HCT116 (cell line): ENCODE measurements around the gene KLK13. TPM values are rescaled to one million over a fixed set of nuclear protein-coding genes. Genes with fewer than 3 reads are reported as not detected.

Experiments
- ATAC-seq: fragments of 200-7000 bp; cut with Tn5 transposase; 2 replicates; pipeline ENCODE4 v1.9.1; 2020; ENCODE audit warnings: mild to moderate bottlenecking, moderate library complexity
- BruUV-seq: library from RNA; stranded (reverse); fragments of 400-500 nt; replicated peaks from 2 replicates; lab custom pipeline; 2021; lab: Mats Ljungman, UMichigan
- CTCF ChIA-PET: fragments of 300-600 bp; sonication (Branson Sonifier 250); formaldehyde crosslinking; loops from one replicate; lab custom pipeline; 2021; ENCODE audit warnings: antibody characterized with exemption; lab: Charles Lee
- POLR2A ChIA-PET: fragments of 300-600, 350-600 bp; sonication (Branson Sonifier 250); formaldehyde crosslinking; loops from one replicate; lab custom pipeline; 2021; ENCODE audit warnings: antibody characterized with exemption; lab: Charles Lee
- RAD21 ChIA-PET, 2 experiments: fragments of 300-600 bp; sonication (Branson Sonifier 250); formaldehyde crosslinking; loops; one replicate each; lab custom pipeline; 2023; ENCODE audit warnings: low total read pairs in 2 of 2; ENCODE audit not compliant: uncharacterized antibody in 2 of 2, unreplicated experiment in 2 of 2, low non-redundant PET in 1 of 2; lab: Charles Lee
- DNase-seq: peaks from one replicate; pipeline ENCODE4 v3.0.0-alpha.2; 2010; ENCODE audit warnings: low read depth, low spot score
- H2AFZ ChIP-seq: fragments of 200-600 bp; shearing (Covaris generic), sonication (generic); 2 replicates; pipeline ENCODE4 v1.6.1; 2017; ENCODE audit warnings: low read depth, mixed run types, mixed read lengths, antibody characterized with exemption, low read length; ENCODE audit not compliant: poor library complexity, severe bottlenecking
- H3K27ac ChIP-seq: 2 replicates; pipeline ENCODE4 v1.5.1; 2012; ENCODE audit warnings: low read depth, low read length
- H3K27me3 ChIP-seq: fragments of 200-600 bp; sonication (generic); 2 replicates; pipeline ENCODE4 v1.6.1; 2016; ENCODE audit warnings: mixed run types, low read length, mixed read lengths; ENCODE audit not compliant: insufficient read depth
- H3K36me3 ChIP-seq, 2 experiments: fragments of 200-500 bp in 1 of 2; fragments of 200-600 bp in 1 of 2; sonication (Bioruptor generic) in 1 of 2; sonication (generic) in 1 of 2; 2 replicates each; pipeline versions ENCODE4 v1.5.1 to v1.6.1; 2014 to 2016; ENCODE audit warnings: low read length in 2 of 2, inconsistent platforms in 1 of 2, mixed read lengths in 1 of 2, mixed run types in 1 of 2; ENCODE audit not compliant: insufficient read depth in 2 of 2, control insufficient read depth in 1 of 2
- H3K4me1 ChIP-seq, 2 experiments: fragments of 200-600 bp in 1 of 2; sonication (generic) in 1 of 2; 2 replicates each; pipeline versions ENCODE4 v1.5.1 to v1.6.1; 2012 to 2017; ENCODE audit warnings: low read length in 2 of 2, inconsistent platforms in 1 of 2, mild to moderate bottlenecking in 1 of 2, mixed read lengths in 1 of 2, mixed run types in 1 of 2, moderate library complexity in 1 of 2; ENCODE audit not compliant: insufficient read depth in 2 of 2, control insufficient read depth in 1 of 2
- H3K4me2 ChIP-seq: fragments of 200-600 bp; sonication (generic); 2 replicates; pipeline ENCODE4 v1.6.1; 2017; ENCODE audit warnings: mixed run types, low read length, mixed read lengths
- H3K4me3 ChIP-seq, 2 experiments: fragments of 200-600 bp in 1 of 2; sonication (generic) in 1 of 2; replicated peaks in 1 of 2; 2 replicates each; pipeline ENCODE4 v1.5.1; 2011 to 2016; ENCODE audit warnings: low read length in 2 of 2, control low read depth in 1 of 2, low read depth in 1 of 2, mild to moderate bottlenecking in 1 of 2, mixed read lengths in 1 of 2, mixed run types in 1 of 2
- H3K79me2 ChIP-seq: fragments of 200-600 bp; sonication (generic); 2 replicates; pipeline ENCODE4 v1.6.1; 2017; ENCODE audit warnings: mild to moderate bottlenecking, mixed run types, low read length, moderate library complexity, mixed read lengths; ENCODE audit not compliant: insufficient read depth
- H3K9ac ChIP-seq: fragments of 200-600 bp; sonication (generic); 2 replicates; pipeline ENCODE4 v1.6.1; 2016; ENCODE audit warnings: low read length, mixed read lengths
- H3K9me2 ChIP-seq: fragments of 200-600 bp; sonication (generic), shearing (Covaris generic); 2 replicates; pipeline ENCODE4 v1.6.1; 2017; ENCODE audit warnings: mixed run types, mild to moderate bottlenecking, moderate library complexity; ENCODE audit not compliant: insufficient read depth
- H3K9me3 ChIP-seq, 2 experiments: fragments of 200-500 bp in 1 of 2; fragments of 200-600 bp in 1 of 2; sonication (Bioruptor generic) in 1 of 2; sonication (generic) in 1 of 2; 2 replicates each; pipeline ENCODE4 v1.6.1; 2014 to 2017; ENCODE audit warnings: low read length in 2 of 2, mixed read lengths in 2 of 2, inconsistent platforms in 1 of 2, low read depth in 1 of 2, mild to moderate bottlenecking in 1 of 2, mixed run types in 1 of 2, moderate library complexity in 1 of 2; ENCODE audit not compliant: control insufficient read depth in 1 of 2, insufficient read depth in 1 of 2
- H4K20me1 ChIP-seq: fragments of 200-600 bp; sonication (generic), shearing (Covaris generic); 2 replicates; pipeline ENCODE4 v1.6.1; 2017; ENCODE audit warnings: mixed run types, mild to moderate bottlenecking, moderate library complexity; ENCODE audit not compliant: insufficient read depth
- CBX3 ChIP-seq: IDR thresholded peaks from 2 replicates; pipeline ENCODE4 v1.6.1; 2012; ENCODE audit warnings: low read depth
- CEBPB ChIP-seq: IDR thresholded peaks from 2 replicates; pipeline ENCODE4 v1.6.1; 2012; ENCODE audit warnings: low read depth
- ELF1 ChIP-seq: IDR thresholded peaks from 2 replicates; pipeline ENCODE4 v1.6.1; 2012; ENCODE audit warnings: low read depth, borderline replicate concordance
- EZH2 ChIP-seq: fragments of 200-600 bp; sonication (generic); IDR thresholded peaks from 2 replicates; pipeline ENCODE4 v1.6.1; 2017; ENCODE audit warnings: antibody characterized with exemption, mixed run types
- MAX ChIP-seq: IDR thresholded peaks from 2 replicates; pipeline ENCODE4 v1.6.1; 2012
- POLR2A ChIP-seq: IDR thresholded peaks from 2 replicates; pipeline ENCODE4 v1.7.0; 2011; ENCODE audit warnings: borderline replicate concordance; ENCODE audit not compliant: insufficient read depth, insufficient read length; ENCODE audit errors: extremely low read depth
- REST ChIP-seq: IDR thresholded peaks from 2 replicates; pipeline ENCODE4 v1.6.1; 2012; ENCODE audit warnings: low read depth
- SP1 ChIP-seq: IDR thresholded peaks from 2 replicates; pipeline ENCODE4 v1.6.1; 2012; ENCODE audit warnings: low read depth
- SRF ChIP-seq: IDR thresholded peaks from 2 replicates; pipeline ENCODE4 v1.6.1; 2012; ENCODE audit warnings: low read depth
- TCF7L2 ChIP-seq: IDR thresholded peaks from 2 replicates; pipeline ENCODE4 v1.7.0; 2011; ENCODE audit warnings: borderline replicate concordance, inconsistent platforms; ENCODE audit not compliant: insufficient read depth, insufficient read length; ENCODE audit errors: extremely low read depth
- ZBTB33 ChIP-seq: IDR thresholded peaks from 2 replicates; pipeline ENCODE4 v1.6.1; 2011; ENCODE audit warnings: mild to moderate bottlenecking, low read length, moderate library complexity; ENCODE audit not compliant: insufficient replicate concordance; ENCODE audit errors: extremely low read depth
- ZFX ChIP-seq: fragments of 450-650 bp; IDR thresholded peaks from 2 replicates; pipeline ENCODE4 v1.6.1; 2017
- intact Hi-C: fragments of 100-400 bp; cut with micrococcal nuclease; formaldehyde crosslinking; loops from 2 replicates; pipeline ENCODE4 v1.10.0; 2022
- total RNA-seq: library from RNA; stranded (reverse); gene quantifications from one replicate; pipeline ENCODE4 v1.2.1, GENCODE V29; 2021; ENCODE audit not compliant: unreplicated experiment

KLK13 gene
- total RNA-seq, 1 experiment from 2014 or later, result 3.2 TPM

- Histone ChIP-seq H3K36me3 (no peaks in the 10 kb centered on the region), H3K9me2 (no peaks in the 10 kb centered on the region), H3K79me2 (no peaks in the 10 kb centered on the region), H3K9ac (no peak overlapping the region), H4K20me1 (no peaks in the 10 kb centered on the region), H3K4me2 (no peak overlapping the region), H2AFZ (no peak overlapping the region), H3K27me3 (no peaks in the 10 kb centered on the region), H3K9me3 (no peaks in the 10 kb centered on the region), H3K4me1 (peaks cover 8 to 58% of the 10 kb centered on the region in 2 experiments), H3K27ac (no peak overlapping the region), H3K4me3 (no peak overlapping the region)
- TF ChIP-seq POLR2A (no peak), EZH2 (no peak), SP1 (no peak), CBX3 (no peak), ELF1 (no peak)
- ChIA-PET CTCF (interaction anchor here (0.9 kb wide), 1 partner anchor 92 kb away, joined by 3 read pairs; no protein-coding TSS in a partner anchor), POLR2A (interaction anchor here (1.0 kb wide), 1 partner anchor 12 kb away, joined by 5 read pairs; no protein-coding TSS in a partner anchor), RAD21 (no interaction called here)
- intact Hi-C loops, result no loop called here
- DNase-seq (no peak), ATAC-seq (no peak)
- BruUV-seq, result no TSS peak
Observed at GRCh38 chr19:51014242-51014641, 50.6 kb downstream of the KLK13 start.

- POLR2A ChIA-PET, result interaction anchor here (0.7 to 1.2 kb wide), 2 partner anchors 12 to 208 kb away, joined by 3 read pairs; partner anchors contain the start of gene KLK8
- no peak for DNase-seq
- TF ChIP-seq MAX (no peak), ZFX (no peak), SRF (no peak), TCF7L2 (no peak), ELF1 (no peak), ZBTB33 (no peak), CEBPB (no peak), REST (no peak)
Observed at GRCh38 chr19:51012661-51013190, 52.2 kb downstream of the KLK13 start.

More at GRCh38 chr19:51012661-51013190, 52.2 kb downstream of the KLK13 start:
- BruUV-seq, result no TSS peak
- ChIA-PET CTCF (interaction anchor here (1.2 kb wide), 1 partner anchor 8 kb away, joined by 4 read pairs; no protein-coding TSS in a partner anchor), RAD21 (no interaction called here)
- ATAC-seq, result no peak
- Histone ChIP-seq H3K4me3 (no peak overlapping the region), H3K27me3 (no peaks in the 10 kb centered on the region), H3K27ac (no peak overlapping the region), H3K9ac (no peak overlapping the region), H3K4me1 (peaks cover 2 to 43% of the 10 kb centered on the region in 2 experiments), H3K36me3 (no peaks in the 10 kb centered on the region), H2AFZ (no peak overlapping the region), H4K20me1 (no peaks in the 10 kb centered on the region), H3K9me2 (no peaks in the 10 kb centered on the region), H3K79me2 (no peaks in the 10 kb centered on the region), H3K9me3 (no peaks in the 10 kb centered on the region), H3K4me2 (no peak overlapping the region)
- intact Hi-C loops, result no loop called here
